Measurements from ENCODE around the gene DIDO1. TPM values are rescaled to one million over a fixed set of nuclear protein-coding genes. Genes with fewer than 3 reads are reported as not detected.

The DIDO1 gene
- total RNA-seq, 4 donors from 2014 or later: 49.5 to 75.8 (median 66.5) TPM

GRCh38 chr20:62921119-62921687, 5.1 kb downstream of the DIDO1 start:
- Histone ChIP-seq H3K27me3 (no peaks in the 10 kb centered on the region), H3K27ac (peak overlapping the region in 2 of 4 donors; percentile 21 to 36), H3K4me1 (peaks cover 8 to 90% (median 76%) of the 10 kb centered on the region in 3 donors), H3K4me3 (no peak overlapping the region), H3K36me3 (no peaks in the 10 kb centered on the region), H3K9me3 (no peaks in the 10 kb centered on the region)
- peak; percentile 51 for ATAC-seq
- TF ChIP-seq POLR2AphosphoS5 (IDR thresholded peaks at IDR 0.05) (no peak), CTCF (IDR thresholded peaks at IDR 0.05) (peak; percentile 40 to 68 (median 50)), EP300 (IDR thresholded peaks at IDR 0.05) (no peak), POLR2A (IDR thresholded peaks at IDR 0.05) (no peak)
- 33 to 48% methylated on average over 8 of the region's 8 CpGs for WGBS, 2 donors (ENCODE audit: low coverage in 1 of 2)

GRCh38 chr20:62920039-62920645, 6.2 kb downstream of the DIDO1 start:
- Histone ChIP-seq H3K4me1 (peaks cover 8 to 100% (median 80%) of the 10 kb centered on the region in 3 donors), H3K9me3 (no peaks in the 10 kb centered on the region), H3K36me3 (no peaks in the 10 kb centered on the region), H3K4me3 (no peak overlapping the region), H3K27ac (peak overlapping the region in 1 of 4 donors; percentile 2), H3K27me3 (no peaks in the 10 kb centered on the region)
- TF ChIP-seq EP300 (IDR thresholded peaks at IDR 0.05) (no peak), CTCF (IDR thresholded peaks at IDR 0.05) (no peak), POLR2AphosphoS5 (IDR thresholded peaks at IDR 0.05) (no peak), POLR2A (IDR thresholded peaks at IDR 0.05) (no peak)
- ATAC-seq: no peak
- WGBS, 2 donors (ENCODE audit: low coverage in 1 of 2): 53 to 69% methylated on average over 6 to 8 of the region's 10 CpGs

DNA sequence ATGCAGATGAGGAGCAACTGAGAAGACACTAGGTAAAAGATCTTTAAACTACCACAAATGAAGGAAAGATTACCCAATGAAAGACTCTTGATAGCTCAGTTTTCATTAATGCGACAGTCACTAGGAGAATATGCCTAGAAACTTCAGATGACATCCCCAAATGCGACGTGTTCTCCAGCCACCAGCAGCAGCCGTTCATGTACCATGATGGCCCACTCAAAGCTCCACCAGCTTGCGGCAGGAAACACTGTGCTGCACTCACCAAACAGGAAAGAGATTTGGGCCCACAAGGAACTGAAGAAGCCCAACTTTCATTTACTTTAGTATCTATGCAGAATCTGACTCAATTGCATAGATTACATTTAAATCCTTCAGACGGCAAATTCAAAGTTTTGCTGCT, 7.5 kb downstream of the DIDO1 start:
- H3K4me1 ChIP-seq: peaks cover 10 to 100% (median 81%) of the 10 kb centered on the region in 3 donors
- H3K27me3 ChIP-seq: no peaks in the 10 kb centered on the region
- no peak overlapping the region for H3K4me3 ChIP-seq
- TF ChIP-seq POLR2AphosphoS5 (IDR thresholded peaks at IDR 0.05) (no peak), POLR2A (IDR thresholded peaks at IDR 0.05) (no peak), CTCF (IDR thresholded peaks at IDR 0.05) (no peak), EP300 (IDR thresholded peaks at IDR 0.05) (no peak)
- no peaks in the 10 kb centered on the region for H3K9me3 ChIP-seq
- WGBS, 2 donors (ENCODE audit: low coverage in 1 of 2): 66% methylated on average over 3 to 6 of the region's 6 CpGs
- no peaks in the 10 kb centered on the region for H3K36me3 ChIP-seq
- ATAC-seq: no peak
- no peak overlapping the region for H3K27ac ChIP-seq

DNA sequence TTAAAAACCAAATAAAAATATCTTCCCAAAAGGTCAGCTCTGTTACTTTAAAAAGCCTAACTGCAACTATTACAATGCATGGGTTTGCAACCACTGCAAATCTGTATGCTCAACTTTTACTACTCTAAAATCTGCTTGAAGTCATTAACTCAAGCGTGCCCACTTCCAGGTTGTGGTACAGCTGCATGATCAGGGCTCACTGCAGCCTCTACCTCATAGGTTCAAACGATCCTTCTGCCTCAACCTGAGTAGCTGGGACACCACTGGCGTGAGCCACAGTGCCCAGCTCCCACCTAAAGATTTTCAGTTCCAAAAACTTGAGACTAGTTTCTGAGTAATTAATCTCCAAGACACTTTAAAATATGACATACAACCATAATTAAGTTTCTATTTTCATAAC, 8.2 kb downstream of the DIDO1 start:
- Histone ChIP-seq H3K9me3 (no peaks in the 10 kb centered on the region), H3K27ac (no peak overlapping the region), H3K27me3 (no peaks in the 10 kb centered on the region), H3K36me3 (peaks cover 0 to 5% of the 10 kb centered on the region in 2 donors), H3K4me3 (no peak overlapping the region), H3K4me1 (peaks cover 10 to 100% (median 79%) of the 10 kb centered on the region in 3 donors)
- ATAC-seq: no peak
- WGBS, 2 donors (ENCODE audit: low coverage in 1 of 2): 33 to 54% methylated on average over 1 to 2 of the region's 3 CpGs
- TF ChIP-seq POLR2A (IDR thresholded peaks at IDR 0.05): no peak
- TF ChIP-seq POLR2AphosphoS5 (IDR thresholded peaks at IDR 0.05): no peak
- TF ChIP-seq EP300 (IDR thresholded peaks at IDR 0.05): no peak
- no peak for TF ChIP-seq CTCF (IDR thresholded peaks at IDR 0.05)

- Histone ChIP-seq H3K4me1 (peaks cover 10 to 100% (median 75%) of the 10 kb centered on the region in 3 donors), H3K27ac (no peak overlapping the region), H3K36me3 (peaks cover 0 to 10% of the 10 kb centered on the region in 2 donors), H3K27me3 (no peaks in the 10 kb centered on the region), H3K4me3 (no peak overlapping the region), H3K9me3 (no peaks in the 10 kb centered on the region)
- TF ChIP-seq CTCF (IDR thresholded peaks at IDR 0.05) (no peak), POLR2A (IDR thresholded peaks at IDR 0.05) (no peak), EP300 (IDR thresholded peaks at IDR 0.05) (no peak), POLR2AphosphoS5 (IDR thresholded peaks at IDR 0.05) (no peak)
- 37 to 49% methylated on average over 3 of the region's 3 CpGs for WGBS, 2 donors (ENCODE audit: low coverage in 1 of 2)
- ATAC-seq: no peak
These were observed 8.6 kb downstream of the DIDO1 start for GRCh38 chr20:62917720-62918119.
